Neural cell (in vitro differentiated cells): ENCODE results near the gene ARID3A. TPM values are rescaled to one million over a fixed set of nuclear protein-coding genes. Genes with fewer than 3 reads are reported as not detected.

Experiments used
- H2AFZ ChIP-seq: fragments of 200-600, 300-800 bp; sonication (generic), shearing (Covaris generic); 2 replicates; pipeline ENCODE4 v1.6.0; 2014; ENCODE audit warnings: low read depth, mild to moderate bottlenecking, antibody characterized with exemption, low read length, moderate library complexity
- H3F3A ChIP-seq: fragments of 200-600 bp; shearing (Covaris generic); 2 replicates; pipeline ENCODE4 v1.6.1; 2016; ENCODE audit warnings: mild to moderate bottlenecking, moderate library complexity, mixed read lengths, antibody characterized with exemption, low read length; ENCODE audit not compliant: insufficient read depth, poor library complexity, severe bottlenecking
- H3K27ac ChIP-seq: fragments of 200-600, 300-800 bp; sonication (generic), shearing (Covaris generic); 2 replicates; pipeline ENCODE4 v1.5.1; 2014; ENCODE audit warnings: mild to moderate bottlenecking, low read length, moderate library complexity
- H3K27me3 ChIP-seq: fragments of 300-800, 200-600 bp; sonication (generic), shearing (Covaris generic); 2 replicates; pipeline ENCODE4 v1.6.0; 2014; ENCODE audit warnings: mild to moderate bottlenecking, low read depth, low read length, moderate library complexity; ENCODE audit not compliant: insufficient read depth
- H3K36me3 ChIP-seq: fragments of 300-800, 200-600 bp; sonication (generic), shearing (Covaris generic); 2 replicates; pipeline ENCODE4 v1.5.1; 2014; ENCODE audit warnings: mild to moderate bottlenecking, antibody characterized with exemption, low read length, moderate library complexity; ENCODE audit not compliant: insufficient read depth
- H3K4me2 ChIP-seq: fragments of 300-800, 200-600 bp; sonication (generic), shearing (Covaris generic); 2 replicates; pipeline ENCODE4 v1.6.0; 2014; ENCODE audit warnings: mild to moderate bottlenecking, low read length
- H3K4me3 ChIP-seq: fragments of 300-800, 200-600 bp; sonication (generic), shearing (Covaris generic); 2 replicates; pipeline ENCODE4 v1.5.1; 2014; ENCODE audit warnings: mild to moderate bottlenecking, low read length, moderate library complexity
- H3K79me2 ChIP-seq: fragments of 200-600 bp; shearing (Covaris generic); replicated peaks from 2 replicates; pipeline ENCODE4 v1.6.0; 2014; ENCODE audit warnings: mild to moderate bottlenecking, low read length, moderate library complexity; ENCODE audit not compliant: insufficient read depth
- H3K9ac ChIP-seq: fragments of 300-800, 200-600 bp; sonication (generic), shearing (Covaris generic); 2 replicates; pipeline ENCODE4 v1.6.1; 2016; ENCODE audit warnings: mild to moderate bottlenecking, low read length, mixed read lengths
- H3K9me2 ChIP-seq: fragments of 200-600 bp; shearing (Covaris generic); 2 replicates; pipeline ENCODE4 v1.6.1; 2016; ENCODE audit warnings: mild to moderate bottlenecking, low read length, mixed read lengths; ENCODE audit not compliant: insufficient read depth
- H3K9me3 ChIP-seq: fragments of 200-600, 300-800 bp; sonication (generic), shearing (Covaris generic); 2 replicates; pipeline ENCODE4 v1.6.1; 2016; ENCODE audit warnings: mild to moderate bottlenecking, mixed run types, low read length, moderate library complexity, mixed read lengths
- H4K20me1 ChIP-seq: fragments of 200-600 bp; shearing (Covaris generic); 2 replicates; pipeline ENCODE4 v1.6.1; 2016; ENCODE audit warnings: mild to moderate bottlenecking, mixed run types; ENCODE audit not compliant: insufficient read depth
- EP300 ChIP-seq: fragments of 450-650 bp; conservative IDR thresholded peaks from 2 replicates; pipeline ENCODE4 v1.6.1; 2014; ENCODE audit warnings: antibody characterized with exemption, mild to moderate bottlenecking, moderate library complexity; ENCODE audit not compliant: poor library complexity, severe bottlenecking
- EZH2 ChIP-seq: fragments of 200-600, 300-800 bp; shearing (Covaris generic), sonication (generic); IDR thresholded peaks from 2 replicates; pipeline ENCODE4 v1.6.1; 2014; ENCODE audit warnings: antibody characterized with exemption, low read length, borderline replicate concordance, mild to moderate bottlenecking; ENCODE audit not compliant: insufficient read depth, poor library complexity, severe bottlenecking
- MXI1 ChIP-seq: fragments of 450-650 bp; conservative IDR thresholded peaks from 2 replicates; pipeline ENCODE4 v1.6.1; 2014; ENCODE audit warnings: antibody characterized with exemption, mild to moderate bottlenecking; ENCODE audit not compliant: poor library complexity, severe bottlenecking
- POLR2AphosphoS5 ChIP-seq: IDR thresholded peaks from 2 replicates; pipeline ENCODE4 v1.6.1; 2012
- RAD21 ChIP-seq: fragments of 450-650 bp; conservative IDR thresholded peaks from 2 replicates; pipeline ENCODE4 v1.6.1; 2014; ENCODE audit warnings: antibody characterized with exemption, mild to moderate bottlenecking, moderate library complexity
- SMC3 ChIP-seq: fragments of 450-650 bp; conservative IDR thresholded peaks from 2 replicates; pipeline ENCODE4 v1.6.1; 2014; ENCODE audit warnings: antibody characterized with exemption, mild to moderate bottlenecking, moderate library complexity; ENCODE audit not compliant: poor library complexity
- TAF1 ChIP-seq: IDR thresholded peaks from 2 replicates; pipeline ENCODE4 v1.6.1; 2012; ENCODE audit warnings: low read depth
- polyA plus RNA-seq: library from polyadenylated mRNA; depleted of rRNA; stranded (reverse); fragments of >200 nt; gene quantifications from 2 replicates; pipeline ENCODE4 v1.2.3, GENCODE V29; 2014
- TF ChIP-seq, protein P1 (sequence below): IDR thresholded peaks from 2 replicates; pipeline ENCODE4 v1.6.1; 2012; ENCODE audit warnings: borderline replicate concordance
- TF ChIP-seq, protein P2 (sequence below): fragments of 450-650 bp; IDR thresholded peaks from 2 replicates; pipeline ENCODE4 v1.5.1; 2014; ENCODE audit warnings: antibody characterized with exemption, mild to moderate bottlenecking, moderate library complexity; ENCODE audit not compliant: poor library complexity, severe bottlenecking

The ARID3A gene
- polyA plus RNA-seq, 1 donor from 2014 or later: 11.4 TPM

DNA sequence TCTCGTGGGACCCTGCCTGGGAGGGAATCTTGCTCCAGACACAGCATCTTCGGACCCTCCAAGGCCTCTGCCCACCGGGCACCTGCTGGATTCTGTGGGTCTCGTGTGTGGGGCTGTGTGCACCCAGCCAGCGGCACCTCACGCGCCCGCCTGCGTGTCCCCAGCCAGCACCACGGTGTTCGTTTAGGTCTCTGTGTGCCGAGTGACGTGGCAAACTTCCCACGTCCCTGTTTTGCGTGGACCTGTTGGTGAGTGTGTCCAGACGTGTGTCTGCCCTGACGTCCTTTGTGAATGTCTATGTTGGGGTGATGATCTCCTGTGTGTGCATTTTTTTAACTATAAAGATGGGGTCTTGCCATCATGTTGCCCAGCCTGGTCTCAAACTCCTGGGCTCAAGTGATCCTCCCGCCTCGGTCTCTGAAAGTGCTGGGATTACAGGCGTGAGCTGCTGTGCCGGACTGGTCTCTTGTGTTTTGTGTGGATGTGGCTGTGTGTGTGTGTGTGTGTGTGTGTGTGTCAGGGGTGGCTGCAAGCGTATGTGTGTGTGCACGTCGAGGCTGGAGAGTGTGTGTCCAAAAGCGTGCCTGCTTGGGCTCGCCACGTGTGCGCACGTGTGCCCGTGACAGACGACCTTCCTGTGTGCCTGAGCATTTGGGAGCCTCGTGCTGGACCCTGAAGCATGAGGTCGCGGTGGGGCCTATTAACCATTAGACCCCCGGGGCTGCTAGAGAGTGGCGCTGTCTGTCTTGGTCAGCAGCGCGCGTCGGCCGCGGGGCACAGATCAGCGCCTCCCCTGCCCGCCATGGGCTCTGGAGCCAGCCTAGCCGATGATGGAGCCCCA lies 15.7 kb downstream of the ARID3A start:
- Histone ChIP-seq H3K9me3 (no peaks in the 10 kb centered on the region), H3K27ac (no peak overlapping the region), H3K27me3 (no peaks in the 10 kb centered on the region), H3K9ac (no peak overlapping the region), H3K79me2 (peaks cover 5% of the 10 kb centered on the region), H4K20me1 (no peaks in the 10 kb centered on the region), H2AFZ (no peak overlapping the region), H3K36me3 (no peaks in the 10 kb centered on the region), H3K4me2 (no peak overlapping the region), H3K9me2 (no peaks in the 10 kb centered on the region), H3F3A (no peaks in the 10 kb centered on the region), H3K4me3 (no peak overlapping the region)
- TF ChIP-seq, protein P1, sequence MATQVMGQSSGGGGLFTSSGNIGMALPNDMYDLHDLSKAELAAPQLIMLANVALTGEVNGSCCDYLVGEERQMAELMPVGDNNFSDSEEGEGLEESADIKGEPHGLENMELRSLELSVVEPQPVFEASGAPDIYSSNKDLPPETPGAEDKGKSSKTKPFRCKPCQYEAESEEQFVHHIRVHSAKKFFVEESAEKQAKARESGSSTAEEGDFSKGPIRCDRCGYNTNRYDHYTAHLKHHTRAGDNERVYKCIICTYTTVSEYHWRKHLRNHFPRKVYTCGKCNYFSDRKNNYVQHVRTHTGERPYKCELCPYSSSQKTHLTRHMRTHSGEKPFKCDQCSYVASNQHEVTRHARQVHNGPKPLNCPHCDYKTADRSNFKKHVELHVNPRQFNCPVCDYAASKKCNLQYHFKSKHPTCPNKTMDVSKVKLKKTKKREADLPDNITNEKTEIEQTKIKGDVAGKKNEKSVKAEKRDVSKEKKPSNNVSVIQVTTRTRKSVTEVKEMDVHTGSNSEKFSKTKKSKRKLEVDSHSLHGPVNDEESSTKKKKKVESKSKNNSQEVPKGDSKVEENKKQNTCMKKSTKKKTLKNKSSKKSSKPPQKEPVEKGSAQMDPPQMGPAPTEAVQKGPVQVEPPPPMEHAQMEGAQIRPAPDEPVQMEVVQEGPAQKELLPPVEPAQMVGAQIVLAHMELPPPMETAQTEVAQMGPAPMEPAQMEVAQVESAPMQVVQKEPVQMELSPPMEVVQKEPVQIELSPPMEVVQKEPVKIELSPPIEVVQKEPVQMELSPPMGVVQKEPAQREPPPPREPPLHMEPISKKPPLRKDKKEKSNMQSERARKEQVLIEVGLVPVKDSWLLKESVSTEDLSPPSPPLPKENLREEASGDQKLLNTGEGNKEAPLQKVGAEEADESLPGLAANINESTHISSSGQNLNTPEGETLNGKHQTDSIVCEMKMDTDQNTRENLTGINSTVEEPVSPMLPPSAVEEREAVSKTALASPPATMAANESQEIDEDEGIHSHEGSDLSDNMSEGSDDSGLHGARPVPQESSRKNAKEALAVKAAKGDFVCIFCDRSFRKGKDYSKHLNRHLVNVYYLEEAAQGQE: no peak

DNA sequence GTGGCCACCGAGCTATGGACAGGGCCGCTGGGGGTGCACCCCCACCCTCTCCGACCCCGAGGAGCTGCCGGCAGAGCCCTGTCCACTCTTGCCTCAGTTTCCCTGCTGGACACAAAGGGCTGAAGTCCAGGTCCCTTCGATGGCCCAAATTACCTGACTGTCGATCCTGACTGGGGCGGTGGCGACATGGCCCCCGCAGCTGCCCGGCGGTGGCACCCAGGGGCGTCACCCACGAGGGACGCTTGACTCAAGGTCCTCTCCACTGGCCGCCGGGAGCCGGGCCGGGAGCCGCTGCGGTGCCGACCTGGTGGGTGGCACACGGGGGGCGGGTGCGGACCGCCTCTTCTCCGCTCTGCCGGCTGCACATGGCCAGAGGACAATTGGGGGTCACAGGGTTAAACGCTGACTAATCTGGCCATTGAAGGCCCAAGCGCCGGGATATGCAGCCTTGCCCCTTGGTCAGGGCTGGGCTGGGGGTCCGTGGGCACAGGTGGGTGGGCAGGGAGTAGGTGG lies 16.4 kb downstream of the ARID3A start:
- H3K9me3 ChIP-seq: no peaks in the 10 kb centered on the region
- H3K36me3 ChIP-seq: no peaks in the 10 kb centered on the region
- H3K9ac ChIP-seq: no peak overlapping the region
- no peaks in the 10 kb centered on the region for H4K20me1 ChIP-seq
- no peak overlapping the region for H3K4me3 ChIP-seq
- no peaks in the 10 kb centered on the region for H3K9me2 ChIP-seq
- H3F3A ChIP-seq: no peaks in the 10 kb centered on the region
- no peak overlapping the region for H3K4me2 ChIP-seq
- no peak overlapping the region for H2AFZ ChIP-seq
- H3K27me3 ChIP-seq: no peaks in the 10 kb centered on the region
- TF ChIP-seq, protein P1: no peak
- no peak for TF ChIP-seq EP300
- TF ChIP-seq RAD21: no peak
- TF ChIP-seq MXI1: no peak
- TF ChIP-seq EZH2: no peak
- TF ChIP-seq TAF1: no peak
- no peak for TF ChIP-seq POLR2AphosphoS5
- TF ChIP-seq, protein P2, sequence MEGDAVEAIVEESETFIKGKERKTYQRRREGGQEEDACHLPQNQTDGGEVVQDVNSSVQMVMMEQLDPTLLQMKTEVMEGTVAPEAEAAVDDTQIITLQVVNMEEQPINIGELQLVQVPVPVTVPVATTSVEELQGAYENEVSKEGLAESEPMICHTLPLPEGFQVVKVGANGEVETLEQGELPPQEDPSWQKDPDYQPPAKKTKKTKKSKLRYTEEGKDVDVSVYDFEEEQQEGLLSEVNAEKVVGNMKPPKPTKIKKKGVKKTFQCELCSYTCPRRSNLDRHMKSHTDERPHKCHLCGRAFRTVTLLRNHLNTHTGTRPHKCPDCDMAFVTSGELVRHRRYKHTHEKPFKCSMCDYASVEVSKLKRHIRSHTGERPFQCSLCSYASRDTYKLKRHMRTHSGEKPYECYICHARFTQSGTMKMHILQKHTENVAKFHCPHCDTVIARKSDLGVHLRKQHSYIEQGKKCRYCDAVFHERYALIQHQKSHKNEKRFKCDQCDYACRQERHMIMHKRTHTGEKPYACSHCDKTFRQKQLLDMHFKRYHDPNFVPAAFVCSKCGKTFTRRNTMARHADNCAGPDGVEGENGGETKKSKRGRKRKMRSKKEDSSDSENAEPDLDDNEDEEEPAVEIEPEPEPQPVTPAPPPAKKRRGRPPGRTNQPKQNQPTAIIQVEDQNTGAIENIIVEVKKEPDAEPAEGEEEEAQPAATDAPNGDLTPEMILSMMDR: no peak
- TF ChIP-seq SMC3: no peak
- H3K79me2 ChIP-seq: peaks cover 5% of the 10 kb centered on the region
- no peak overlapping the region for H3K27ac ChIP-seq
